Measurements from ENCODE around the gene FOXG1. TPM values are rescaled to one million over a fixed set of nuclear protein-coding genes. Genes with fewer than 3 reads are reported as not detected.

FOXG1 gene
- total and polyA plus RNA-seq, 9 of the 15 experiments (the other 6 are each of a cell fraction or from before 2014, with no cell fraction given) = 0.56 to 3.7 (median 0.85) TPM

DNA sequence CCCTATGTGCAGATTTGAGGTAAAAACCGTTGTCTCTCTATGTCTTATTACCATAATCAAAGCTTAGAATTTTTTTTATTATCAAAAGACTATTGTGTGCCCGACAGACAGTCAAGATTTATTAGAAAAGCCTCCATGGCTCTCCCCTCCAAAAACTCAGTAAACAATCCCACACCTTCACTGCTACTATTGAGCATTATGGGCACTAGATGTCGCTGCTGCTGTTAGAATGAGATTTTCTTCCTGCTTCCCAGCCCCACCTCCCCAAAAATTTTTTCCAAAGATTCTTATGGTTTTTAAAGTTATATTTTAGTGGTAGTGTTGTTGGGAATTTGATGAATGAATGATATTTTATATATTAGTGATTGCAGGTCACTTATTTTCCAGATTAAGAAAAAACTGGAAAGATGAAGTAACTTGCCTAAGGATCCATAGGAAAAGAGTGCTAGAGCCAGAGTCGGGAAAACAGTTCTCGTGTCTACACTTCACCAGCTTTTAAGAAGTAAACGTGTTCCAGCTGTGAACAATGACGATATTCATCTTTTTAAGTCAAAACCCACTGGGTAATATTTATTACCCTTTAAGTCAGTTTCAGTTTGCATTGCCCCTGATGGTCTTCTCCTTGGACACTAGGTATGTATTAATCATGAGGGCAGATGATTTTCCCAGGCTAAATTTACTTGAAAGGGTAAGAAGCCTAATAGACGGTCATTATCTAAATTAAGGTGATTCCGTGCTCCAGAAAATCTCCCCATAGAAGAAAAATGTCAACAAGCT, 12.2 kb upstream of the FOXG1 start (continued):
- TF ChIP-seq CCAR2 (IDR thresholded peaks at IDR 0.05; ENCODE audit: low read depth, low read length) (no peak), ZNF384 (IDR thresholded peaks at IDR 0.05; ENCODE audit: low read depth, low read length) (no peak), ZNF668 (CRISPR knock-in tag; IDR thresholded peaks at IDR 0.05) (no peak), ZFPM2 (CRISPR knock-in tag; IDR thresholded peaks at IDR 0.05) (no peak), CSDE1 (IDR thresholded peaks at IDR 0.05) (no peak), SREBF2 (CRISPR knock-in tag; IDR thresholded peaks at IDR 0.05) (no peak), ZFP91 (CRISPR knock-in tag; IDR thresholded peaks at IDR 0.05) (no peak), KDM1A (IDR thresholded peaks at IDR 0.05) (no peak), NFE2L1 (tag; IDR thresholded peaks at IDR 0.05; ENCODE audit: borderline replicate concordance, low read depth) (no peak), THRAP3 (IDR thresholded peaks at IDR 0.05; ENCODE audit: borderline replicate concordance) (no peak), MEIS2 (IDR thresholded peaks at IDR 0.05; ENCODE audit: partially characterized antibody) (peak; percentile 9)
- TF ChIP-seq, protein P1, sequence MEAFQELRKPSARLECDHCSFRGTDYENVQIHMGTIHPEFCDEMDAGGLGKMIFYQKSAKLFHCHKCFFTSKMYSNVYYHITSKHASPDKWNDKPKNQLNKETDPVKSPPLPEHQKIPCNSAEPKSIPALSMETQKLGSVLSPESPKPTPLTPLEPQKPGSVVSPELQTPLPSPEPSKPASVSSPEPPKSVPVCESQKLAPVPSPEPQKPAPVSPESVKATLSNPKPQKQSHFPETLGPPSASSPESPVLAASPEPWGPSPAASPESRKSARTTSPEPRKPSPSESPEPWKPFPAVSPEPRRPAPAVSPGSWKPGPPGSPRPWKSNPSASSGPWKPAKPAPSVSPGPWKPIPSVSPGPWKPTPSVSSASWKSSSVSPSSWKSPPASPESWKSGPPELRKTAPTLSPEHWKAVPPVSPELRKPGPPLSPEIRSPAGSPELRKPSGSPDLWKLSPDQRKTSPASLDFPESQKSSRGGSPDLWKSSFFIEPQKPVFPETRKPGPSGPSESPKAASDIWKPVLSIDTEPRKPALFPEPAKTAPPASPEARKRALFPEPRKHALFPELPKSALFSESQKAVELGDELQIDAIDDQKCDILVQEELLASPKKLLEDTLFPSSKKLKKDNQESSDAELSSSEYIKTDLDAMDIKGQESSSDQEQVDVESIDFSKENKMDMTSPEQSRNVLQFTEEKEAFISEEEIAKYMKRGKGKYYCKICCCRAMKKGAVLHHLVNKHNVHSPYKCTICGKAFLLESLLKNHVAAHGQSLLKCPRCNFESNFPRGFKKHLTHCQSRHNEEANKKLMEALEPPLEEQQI (IDR thresholded peaks at IDR 0.05) = no peak
- TF ChIP-seq, protein P2, sequence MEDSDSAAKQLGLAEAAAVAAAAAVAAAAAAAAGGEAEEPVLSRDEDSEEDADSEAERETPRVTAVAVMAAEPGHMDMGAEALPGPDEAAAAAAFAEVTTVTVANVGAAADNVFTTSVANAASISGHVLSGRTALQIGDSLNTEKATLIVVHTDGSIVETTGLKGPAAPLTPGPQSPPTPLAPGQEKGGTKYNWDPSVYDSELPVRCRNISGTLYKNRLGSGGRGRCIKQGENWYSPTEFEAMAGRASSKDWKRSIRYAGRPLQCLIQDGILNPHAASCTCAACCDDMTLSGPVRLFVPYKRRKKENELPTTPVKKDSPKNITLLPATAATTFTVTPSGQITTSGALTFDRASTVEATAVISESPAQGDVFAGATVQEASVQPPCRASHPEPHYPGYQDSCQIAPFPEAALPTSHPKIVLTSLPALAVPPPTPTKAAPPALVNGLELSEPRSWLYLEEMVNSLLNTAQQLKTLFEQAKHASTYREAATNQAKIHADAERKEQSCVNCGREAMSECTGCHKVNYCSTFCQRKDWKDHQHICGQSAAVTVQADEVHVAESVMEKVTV (CRISPR knock-in tag; IDR thresholded peaks at IDR 0.05) = peak; percentile 48
- TF ChIP-seq, protein P3, sequence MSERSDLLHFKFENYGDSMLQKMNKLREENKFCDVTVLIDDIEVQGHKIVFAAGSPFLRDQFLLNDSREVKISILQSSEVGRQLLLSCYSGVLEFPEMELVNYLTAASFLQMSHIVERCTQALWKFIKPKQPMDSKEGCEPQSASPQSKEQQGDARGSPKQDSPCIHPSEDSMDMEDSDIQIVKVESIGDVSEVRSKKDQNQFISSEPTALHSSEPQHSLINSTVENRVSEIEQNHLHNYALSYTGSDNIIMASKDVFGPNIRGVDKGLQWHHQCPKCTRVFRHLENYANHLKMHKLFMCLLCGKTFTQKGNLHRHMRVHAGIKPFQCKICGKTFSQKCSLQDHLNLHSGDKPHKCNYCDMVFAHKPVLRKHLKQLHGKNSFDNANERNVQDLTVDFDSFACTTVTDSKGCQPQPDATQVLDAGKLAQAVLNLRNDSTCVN (CRISPR knock-in tag; IDR thresholded peaks at IDR 0.05) = no peak
- TF ChIP-seq, protein P4, sequence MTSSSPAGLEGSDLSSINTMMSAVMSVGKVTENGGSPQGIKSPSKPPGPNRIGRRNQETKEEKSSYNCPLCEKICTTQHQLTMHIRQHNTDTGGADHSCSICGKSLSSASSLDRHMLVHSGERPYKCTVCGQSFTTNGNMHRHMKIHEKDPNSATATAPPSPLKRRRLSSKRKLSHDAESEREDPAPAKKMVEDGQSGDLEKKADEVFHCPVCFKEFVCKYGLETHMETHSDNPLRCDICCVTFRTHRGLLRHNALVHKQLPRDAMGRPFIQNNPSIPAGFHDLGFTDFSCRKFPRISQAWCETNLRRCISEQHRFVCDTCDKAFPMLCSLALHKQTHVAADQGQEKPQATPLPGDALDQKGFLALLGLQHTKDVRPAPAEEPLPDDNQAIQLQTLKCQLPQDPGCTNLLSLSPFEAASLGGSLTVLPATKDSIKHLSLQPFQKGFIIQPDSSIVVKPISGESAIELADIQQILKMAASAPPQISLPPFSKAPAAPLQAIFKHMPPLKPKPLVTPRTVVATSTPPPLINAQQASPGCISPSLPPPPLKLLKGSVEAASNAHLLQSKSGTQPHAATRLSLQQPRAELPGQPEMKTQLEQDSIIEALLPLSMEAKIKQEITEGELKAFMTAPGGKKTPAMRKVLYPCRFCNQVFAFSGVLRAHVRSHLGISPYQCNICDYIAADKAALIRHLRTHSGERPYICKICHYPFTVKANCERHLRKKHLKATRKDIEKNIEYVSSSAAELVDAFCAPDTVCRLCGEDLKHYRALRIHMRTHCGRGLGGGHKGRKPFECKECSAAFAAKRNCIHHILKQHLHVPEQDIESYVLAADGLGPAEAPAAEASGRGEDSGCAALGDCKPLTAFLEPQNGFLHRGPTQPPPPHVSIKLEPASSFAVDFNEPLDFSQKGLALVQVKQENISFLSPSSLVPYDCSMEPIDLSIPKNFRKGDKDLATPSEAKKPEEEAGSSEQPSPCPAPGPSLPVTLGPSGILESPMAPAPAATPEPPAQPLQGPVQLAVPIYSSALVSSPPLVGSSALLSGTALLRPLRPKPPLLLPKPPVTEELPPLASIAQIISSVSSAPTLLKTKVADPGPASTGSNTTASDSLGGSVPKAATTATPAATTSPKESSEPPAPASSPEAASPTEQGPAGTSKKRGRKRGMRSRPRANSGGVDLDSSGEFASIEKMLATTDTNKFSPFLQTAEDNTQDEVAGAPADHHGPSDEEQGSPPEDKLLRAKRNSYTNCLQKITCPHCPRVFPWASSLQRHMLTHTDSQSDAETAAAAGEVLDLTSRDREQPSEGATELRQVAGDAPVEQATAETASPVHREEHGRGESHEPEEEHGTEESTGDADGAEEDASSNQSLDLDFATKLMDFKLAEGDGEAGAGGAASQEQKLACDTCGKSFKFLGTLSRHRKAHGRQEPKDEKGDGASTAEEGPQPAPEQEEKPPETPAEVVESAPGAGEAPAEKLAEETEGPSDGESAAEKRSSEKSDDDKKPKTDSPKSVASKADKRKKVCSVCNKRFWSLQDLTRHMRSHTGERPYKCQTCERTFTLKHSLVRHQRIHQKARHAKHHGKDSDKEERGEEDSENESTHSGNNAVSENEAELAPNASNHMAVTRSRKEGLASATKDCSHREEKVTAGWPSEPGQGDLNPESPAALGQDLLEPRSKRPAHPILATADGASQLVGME (CRISPR knock-in tag; IDR thresholded peaks at IDR 0.05) = no peak
